Osteoblast (primary cell): ENCODE results near the gene P2RX6. TPM values are rescaled to one million over a fixed set of nuclear protein-coding genes. Genes with fewer than 3 reads are reported as not detected.

Experiments
- DNase-seq: peaks from one replicate; pipeline ENCODE4 v3.0.0; 2011; ENCODE audit warnings: low spot score, mixed read lengths; ENCODE audit not compliant: insufficient read length; ENCODE audit errors: missing footprints
- H2AFZ ChIP-seq: 2 replicates; pipeline ENCODE4 v1.6.0; 2011; ENCODE audit warnings: mild to moderate bottlenecking, low read length
- H3K27ac ChIP-seq: 2 replicates; pipeline ENCODE4 v1.5.1; 2011; ENCODE audit warnings: mild to moderate bottlenecking, low read depth, low read length, moderate library complexity
- H3K27me3 ChIP-seq: 2 replicates; pipeline ENCODE4 v1.6.0; 2012; ENCODE audit warnings: mild to moderate bottlenecking, control low read depth, inconsistent platforms, low read length, moderate library complexity; ENCODE audit not compliant: insufficient read depth
- H3K36me3 ChIP-seq: 2 replicates; pipeline ENCODE4 v1.5.1; 2011; ENCODE audit warnings: mild to moderate bottlenecking, low read length, control low read depth, moderate library complexity; ENCODE audit not compliant: insufficient read depth
- H3K4me1 ChIP-seq: 2 replicates; pipeline ENCODE4 v1.5.1; 2011; ENCODE audit warnings: mild to moderate bottlenecking, low read length, control low read depth, moderate library complexity; ENCODE audit not compliant: insufficient read depth
- H3K4me2 ChIP-seq: 2 replicates; pipeline ENCODE4 v1.6.0; 2011; ENCODE audit warnings: mild to moderate bottlenecking, low read length; ENCODE audit not compliant: insufficient read depth
- H3K4me3 ChIP-seq: fragments of 200-600 bp; sonication (generic); 3 replicates; pipeline ENCODE4 v1.5.1; 2012; ENCODE audit warnings: mild to moderate bottlenecking, low read length, inconsistent platforms; ENCODE audit not compliant: insufficient read depth
- H3K79me2 ChIP-seq: 2 replicates; pipeline ENCODE4 v1.6.0; 2012; ENCODE audit warnings: mild to moderate bottlenecking, low read length, control low read depth, inconsistent platforms; ENCODE audit not compliant: insufficient read depth
- H3K9me3 ChIP-seq: 2 replicates; pipeline ENCODE4 v1.5.1; 2011; ENCODE audit warnings: low read depth, low read length, control low read depth
- H4K20me1 ChIP-seq: 2 replicates; pipeline ENCODE4 v1.6.0; 2012; ENCODE audit warnings: mild to moderate bottlenecking, low read length, control low read depth; ENCODE audit not compliant: insufficient read depth
- total RNA-seq: library from RNA; depleted of rRNA; stranded (reverse); fragments of >200 nt; gene quantifications from 2 replicates; pipeline ENCODE4 v1.2.3, GENCODE V29; 2012
- TF ChIP-seq, protein P1 (sequence below): IDR thresholded peaks from 2 replicates; pipeline ENCODE4 v1.5.1; 2011; ENCODE audit warnings: mild to moderate bottlenecking, low read depth, low read length, moderate library complexity; ENCODE audit errors: extremely low read depth

The P2RX6 gene
- total RNA-seq, 1 donor = 5.1 TPM

DNA sequence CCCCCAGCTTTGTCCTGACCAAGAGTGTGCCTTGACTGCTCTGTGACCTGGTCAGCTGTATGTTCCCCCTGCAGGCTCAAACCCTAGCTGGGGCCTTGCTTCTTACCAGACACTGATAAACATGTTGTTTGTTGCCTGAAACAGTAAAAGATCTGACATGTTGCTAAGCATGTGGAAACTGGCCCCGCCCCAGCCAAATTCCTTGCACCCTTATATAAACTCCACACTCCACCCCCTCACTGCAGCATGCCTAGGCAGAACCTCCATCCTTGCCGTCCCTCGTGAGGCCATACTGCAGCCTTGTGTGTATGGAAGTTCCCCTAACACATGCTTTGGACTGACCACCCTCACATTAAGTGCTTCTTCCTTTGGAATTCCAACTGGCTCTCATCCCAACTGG, 58.1 kb downstream of the P2RX6 start:
- Histone ChIP-seq H3K36me3 (no peaks in the 10 kb centered on the region), H3K27me3 (no peaks in the 10 kb centered on the region), H3K79me2 (no peaks in the 10 kb centered on the region), H2AFZ (no peak overlapping the region), H4K20me1 (no peaks in the 10 kb centered on the region), H3K4me2 (no peak overlapping the region), H3K4me3 (no peak overlapping the region), H3K4me1 (peaks cover 13% of the 10 kb centered on the region), H3K27ac (no peak overlapping the region), H3K9me3 (no peaks in the 10 kb centered on the region)
- TF ChIP-seq, protein P1, sequence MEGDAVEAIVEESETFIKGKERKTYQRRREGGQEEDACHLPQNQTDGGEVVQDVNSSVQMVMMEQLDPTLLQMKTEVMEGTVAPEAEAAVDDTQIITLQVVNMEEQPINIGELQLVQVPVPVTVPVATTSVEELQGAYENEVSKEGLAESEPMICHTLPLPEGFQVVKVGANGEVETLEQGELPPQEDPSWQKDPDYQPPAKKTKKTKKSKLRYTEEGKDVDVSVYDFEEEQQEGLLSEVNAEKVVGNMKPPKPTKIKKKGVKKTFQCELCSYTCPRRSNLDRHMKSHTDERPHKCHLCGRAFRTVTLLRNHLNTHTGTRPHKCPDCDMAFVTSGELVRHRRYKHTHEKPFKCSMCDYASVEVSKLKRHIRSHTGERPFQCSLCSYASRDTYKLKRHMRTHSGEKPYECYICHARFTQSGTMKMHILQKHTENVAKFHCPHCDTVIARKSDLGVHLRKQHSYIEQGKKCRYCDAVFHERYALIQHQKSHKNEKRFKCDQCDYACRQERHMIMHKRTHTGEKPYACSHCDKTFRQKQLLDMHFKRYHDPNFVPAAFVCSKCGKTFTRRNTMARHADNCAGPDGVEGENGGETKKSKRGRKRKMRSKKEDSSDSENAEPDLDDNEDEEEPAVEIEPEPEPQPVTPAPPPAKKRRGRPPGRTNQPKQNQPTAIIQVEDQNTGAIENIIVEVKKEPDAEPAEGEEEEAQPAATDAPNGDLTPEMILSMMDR = no peak
- DNase-seq = no peak

DNA sequence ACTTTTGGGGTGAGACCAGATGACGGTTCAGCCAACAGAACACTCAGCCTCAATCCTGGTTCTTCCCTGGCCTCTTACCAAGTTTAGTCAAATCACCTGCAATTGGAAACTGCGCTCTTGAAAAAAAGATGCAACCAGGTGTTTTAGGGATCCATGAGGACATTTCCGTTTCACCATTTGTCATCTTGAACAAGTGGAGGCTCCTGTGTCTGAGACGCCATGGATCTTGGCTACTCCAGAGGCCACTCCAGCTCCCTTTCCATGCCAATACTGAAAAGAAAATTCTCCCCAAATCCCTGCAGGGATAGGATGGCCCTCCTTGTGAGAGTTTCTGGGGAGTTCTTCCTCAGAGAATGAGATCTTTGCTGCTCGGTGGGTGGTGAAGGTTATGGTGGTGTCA, 58.5 kb downstream of the P2RX6 start:
- H3K79me2 ChIP-seq = no peaks in the 10 kb centered on the region
- peaks cover 13% of the 10 kb centered on the region for H3K4me1 ChIP-seq
- no peaks in the 10 kb centered on the region for H4K20me1 ChIP-seq
- no peak overlapping the region for H3K4me3 ChIP-seq
- H2AFZ ChIP-seq = no peak overlapping the region
- H3K9me3 ChIP-seq = no peaks in the 10 kb centered on the region
- no peaks in the 10 kb centered on the region for H3K27me3 ChIP-seq
- H3K4me2 ChIP-seq = no peak overlapping the region
- H3K27ac ChIP-seq = no peak overlapping the region
- no peak for DNase-seq
- H3K36me3 ChIP-seq = no peaks in the 10 kb centered on the region
- TF ChIP-seq, protein P1 = no peak

DNA sequence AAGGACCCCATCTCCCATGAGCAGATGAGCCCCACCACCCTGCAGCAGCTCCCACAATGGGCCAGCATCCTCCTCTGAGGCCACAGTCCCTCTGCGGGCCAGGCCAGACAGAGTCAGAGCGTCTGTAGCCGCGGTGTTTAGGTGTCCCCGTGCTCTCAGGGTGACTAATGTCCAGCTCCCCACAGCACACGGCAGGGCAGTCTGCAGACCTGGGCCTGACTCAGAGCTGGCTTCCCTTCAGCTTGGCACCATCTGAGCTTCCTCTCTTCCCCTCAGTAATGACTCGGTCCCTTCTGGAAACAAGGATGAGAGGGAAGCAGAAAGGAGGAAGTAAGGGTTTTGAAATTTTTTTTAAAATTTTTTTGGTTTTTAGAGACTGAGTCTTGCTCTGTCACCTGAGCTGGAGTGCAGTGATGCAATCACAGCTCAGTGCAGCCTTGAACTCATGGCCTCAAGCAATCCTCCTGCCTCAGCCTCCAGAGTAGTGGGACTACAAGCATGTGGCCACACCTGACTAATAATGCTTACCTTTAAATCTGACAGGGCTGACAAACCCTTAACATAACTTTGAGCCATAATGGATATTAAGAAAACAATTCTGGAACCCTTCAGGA, 59.2 kb downstream of the P2RX6 start:
- no peaks in the 10 kb centered on the region for H3K36me3 ChIP-seq
- no peaks in the 10 kb centered on the region for H3K27me3 ChIP-seq
- no peak overlapping the region for H2AFZ ChIP-seq
- DNase-seq = peak; percentile 97
- H3K27ac ChIP-seq = no peak overlapping the region
- TF ChIP-seq, protein P1 = no peak
- H4K20me1 ChIP-seq = no peaks in the 10 kb centered on the region
- no peaks in the 10 kb centered on the region for H3K9me3 ChIP-seq
- peaks cover 13% of the 10 kb centered on the region for H3K4me1 ChIP-seq
- H3K4me2 ChIP-seq = peak overlapping the region; percentile 5
- H3K79me2 ChIP-seq = no peaks in the 10 kb centered on the region
- no peak overlapping the region for H3K4me3 ChIP-seq

DNA sequence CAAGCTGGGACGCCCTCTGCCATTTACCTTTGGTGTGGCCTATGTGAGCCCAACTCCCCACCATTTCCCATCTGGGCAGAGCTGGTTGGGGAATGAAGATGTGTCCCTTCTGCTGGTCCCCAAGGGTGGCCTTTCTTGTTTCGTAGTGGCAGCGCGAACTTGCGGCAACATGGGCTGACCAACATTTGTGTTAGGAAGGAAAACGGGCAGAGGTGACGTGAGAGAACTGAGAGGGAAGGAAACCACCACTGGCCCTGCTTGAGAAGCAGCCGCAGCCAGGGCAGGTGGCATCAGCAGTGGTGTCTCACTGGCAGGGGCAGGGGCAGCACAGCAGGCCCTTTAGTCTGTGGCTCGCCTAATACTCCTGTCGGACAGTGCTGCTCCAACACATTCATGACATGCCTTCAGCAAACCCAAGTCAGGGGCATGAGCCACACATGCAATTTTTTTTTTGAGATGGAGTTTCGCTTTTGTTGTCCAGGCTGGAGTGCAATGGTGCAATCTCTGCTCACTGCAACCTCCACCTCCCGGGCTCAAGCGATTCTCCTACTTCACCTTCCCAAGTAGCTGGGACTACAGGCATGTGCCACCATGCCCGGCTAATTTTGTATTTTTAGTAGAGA, 60.7 kb downstream of the P2RX6 start:
- DNase-seq = no peak
- Histone ChIP-seq H3K27ac (no peak overlapping the region), H3K9me3 (no peaks in the 10 kb centered on the region), H3K36me3 (no peaks in the 10 kb centered on the region), H2AFZ (no peak overlapping the region), H3K4me3 (no peak overlapping the region), H3K27me3 (no peaks in the 10 kb centered on the region), H4K20me1 (no peaks in the 10 kb centered on the region), H3K4me2 (no peak overlapping the region), H3K79me2 (no peaks in the 10 kb centered on the region), H3K4me1 (peaks cover 13% of the 10 kb centered on the region)
- TF ChIP-seq, protein P1 = no peak
